PC-3 (cell line): Measurements from ENCODE around the gene SLC8A3.

Experiments used
- CTCF ChIP-seq: fragments of 300-600 bp; sonication (generic); conservative IDR thresholded peaks from 2 replicates; pipeline ENCODE4 v1.5.1; 2017; ENCODE audit warnings: antibody characterized with exemption, low read depth, mild to moderate bottlenecking, low read length
- EZH2 ChIP-seq: fragments of 300-600 bp; sonication (generic); IDR thresholded peaks from one replicate; pipeline ENCODE4 v1.6.1; 2017; ENCODE audit warnings: antibody characterized with exemption, mild to moderate bottlenecking, low read length; ENCODE audit not compliant: unreplicated experiment
- EZH2phosphoT487 ChIP-seq: fragments of 300-600 bp; sonication (generic); IDR thresholded peaks from 2 replicates; pipeline ENCODE4 v1.6.1; 2018; ENCODE audit warnings: mild to moderate bottlenecking, antibody characterized with exemption, low read length, borderline replicate concordance

- TF ChIP-seq EZH2 (no peak), CTCF (0 out of 2 replicates have a peak, but pooled peaks have one; percentile 24), EZH2phosphoT487 (no peak)
Measured at GRCh38 chr14:70036665-70037064, 152.1 kb downstream of the SLC8A3 start.
